K562 (cell line): ENCODE data around the gene CCDC124. TPM values are rescaled to one million over a fixed set of nuclear protein-coding genes. Genes with fewer than 3 reads are reported as not detected.

ENCODE experiments used
- polyA plus RNA-seq, 8 experiments: library from polyadenylated mRNA; depleted of rRNA in 4 of 8; stranded (reverse) in 5 of 8; unstranded in 3 of 8; fragments of >200 nt; fragmentation: Nextera tagmentation in 2 of 8; fragmentation: Illumina TruSeq in 1 of 8; extraction: Ambion mirVana in 2 of 8; extraction: Trizol in 1 of 8; gene quantifications; 2 replicates each; pipeline versions ENCODE4 v1.2.1 to v1.2.3, GENCODE V29; 2011 to 2014; ENCODE audit warnings: inconsistent platforms in 1 of 8, missing spikeins in 1 of 8
- small RNA-seq: library from RNA; depleted of rRNA; stranded (forward); fragments of <200 nt; gene quantifications from one replicate; pipeline ENCODE3, GENCODE V24; 2014
- total RNA-seq, 7 experiments: library from RNA; depleted of rRNA in 6 of 7; stranded (reverse); fragments of >200 nt in 6 of 7; fragmentation: Illumina TruSeq in 2 of 7; extraction: Trizol in 2 of 7; gene quantifications; 2 replicates each; pipeline versions ENCODE4 v1.2.1 to v1.2.3, GENCODE V29; 2011 to 2021; ENCODE audit warnings: low replicate concordance in 1 of 7

CCDC124 gene
- total and polyA plus RNA-seq, 9 of the 15 experiments (the other 6 are each of a cell fraction or from before 2014, with no cell fraction given): 5.8 to 234 (median 40.1) TPM

Small RNA genes within 50 kb of the gene (small RNA-seq; reads per million reads assigned to genes)
- not detected for gene RNA5SP468

Other genes starting within 250 kb of the CCDC124 start
Only the 7 nearest of the 14 such genes appear.
- not detected in 2 replicates for gene B3GNT3, start 137.9 kb upstream of the CCDC124 start, total RNA-seq (2014; rRNA removed)
- gene B3GNT3, start 137.9 kb upstream of the CCDC124 start, total RNA-seq (2014; rRNA removed; fragmentation: Illumina TruSeq; extraction: Trizol): not detected in 2 replicates
- 0.07 TPM in 1 of 2 replicates, not detected in the other for gene B3GNT3, start 137.9 kb upstream of the CCDC124 start, total RNA-seq (2015; rRNA removed; fragmentation: Illumina TruSeq; extraction: Trizol)
- gene B3GNT3, start 137.9 kb upstream of the CCDC124 start, total RNA-seq (2021): 0.11 TPM in 1 of 2 replicates, not detected in the other
- gene B3GNT3, start 137.9 kb upstream of the CCDC124 start, polyA plus RNA-seq (2011; rRNA removed): 0.03 and 0.06 TPM in 2 replicates
- gene B3GNT3, start 137.9 kb upstream of the CCDC124 start, polyA plus RNA-seq (2014; fragmentation: Illumina TruSeq; extraction: Trizol): 0.08 TPM in 1 of 2 replicates, not detected in the other
- gene B3GNT3, start 137.9 kb upstream of the CCDC124 start, polyA plus RNA-seq (2014; fragmentation: Nextera tagmentation; extraction: Ambion mirVana): not detected
- gene B3GNT3, start 137.9 kb upstream of the CCDC124 start, polyA plus RNA-seq (2014; rRNA removed): not detected in 2 replicates
- not detected in 2 replicates for gene INSL3, start 111.5 kb upstream of the CCDC124 start, total RNA-seq (2014; rRNA removed)
- not detected in 2 replicates for gene INSL3, start 111.5 kb upstream of the CCDC124 start, total RNA-seq (2014; rRNA removed; fragmentation: Illumina TruSeq; extraction: Trizol)
- gene INSL3, start 111.5 kb upstream of the CCDC124 start, total RNA-seq (2015; rRNA removed; fragmentation: Illumina TruSeq; extraction: Trizol): not detected in 2 replicates
- gene INSL3, start 111.5 kb upstream of the CCDC124 start, total RNA-seq (2021): not detected in 2 replicates
- not detected in 2 replicates for gene INSL3, start 111.5 kb upstream of the CCDC124 start, polyA plus RNA-seq (2011; rRNA removed)
- not detected in 2 replicates for gene INSL3, start 111.5 kb upstream of the CCDC124 start, polyA plus RNA-seq (2014; fragmentation: Illumina TruSeq; extraction: Trizol)
- gene INSL3, start 111.5 kb upstream of the CCDC124 start, polyA plus RNA-seq (2014; fragmentation: Nextera tagmentation; extraction: Ambion mirVana): not detected
- gene INSL3, start 111.5 kb upstream of the CCDC124 start, polyA plus RNA-seq (2014; rRNA removed): not detected in 2 replicates
- 0.12 and 0.14 TPM in 2 replicates for gene JAK3, start 85.0 kb upstream of the CCDC124 start, total RNA-seq (2014; rRNA removed)
- not detected in 2 replicates for gene JAK3, start 85.0 kb upstream of the CCDC124 start, total RNA-seq (2014; rRNA removed; fragmentation: Illumina TruSeq; extraction: Trizol)
- 0.04 TPM in 1 of 2 replicates, not detected in the other for gene JAK3, start 85.0 kb upstream of the CCDC124 start, total RNA-seq (2015; rRNA removed; fragmentation: Illumina TruSeq; extraction: Trizol)
- 0.18 and 0.47 TPM in 2 replicates for gene JAK3, start 85.0 kb upstream of the CCDC124 start, total RNA-seq (2021)
- 0.13 and 0.28 TPM in 2 replicates for gene JAK3, start 85.0 kb upstream of the CCDC124 start, polyA plus RNA-seq (2011; rRNA removed)
- gene JAK3, start 85.0 kb upstream of the CCDC124 start, polyA plus RNA-seq (2014; fragmentation: Illumina TruSeq; extraction: Trizol): 0.04 and 0.14 TPM in 2 replicates
- under 1 TPM; 0.01 to 0.07 TPM for gene JAK3, start 85.0 kb upstream of the CCDC124 start, polyA plus RNA-seq (2014; fragmentation: Nextera tagmentation; extraction: Ambion mirVana)
- gene JAK3, start 85.0 kb upstream of the CCDC124 start, polyA plus RNA-seq (2014; rRNA removed): 0.04 and 0.07 TPM in 2 replicates
- 2,735 and 3,133 TPM in 2 replicates for gene RPL18A, start 73.1 kb upstream of the CCDC124 start, total RNA-seq (2014; rRNA removed)
- gene RPL18A, start 73.1 kb upstream of the CCDC124 start, total RNA-seq (2014; rRNA removed; fragmentation: Illumina TruSeq; extraction: Trizol): 557 and 626 TPM in 2 replicates
- 1,801 and 1,895 TPM in 2 replicates for gene RPL18A, start 73.1 kb upstream of the CCDC124 start, total RNA-seq (2015; rRNA removed; fragmentation: Illumina TruSeq; extraction: Trizol)
- gene RPL18A, start 73.1 kb upstream of the CCDC124 start, total RNA-seq (2021): 2,882 and 3,018 TPM in 2 replicates
- 881 and 1,270 TPM in 2 replicates for gene RPL18A, start 73.1 kb upstream of the CCDC124 start, polyA plus RNA-seq (2011; rRNA removed)
- gene RPL18A, start 73.1 kb upstream of the CCDC124 start, polyA plus RNA-seq (2014; fragmentation: Illumina TruSeq; extraction: Trizol): 1,947 and 3,139 TPM in 2 replicates
- 1,000 to 10,000 TPM; 1,130 to 1,273 TPM for gene RPL18A, start 73.1 kb upstream of the CCDC124 start, polyA plus RNA-seq (2014; fragmentation: Nextera tagmentation; extraction: Ambion mirVana)
- gene RPL18A, start 73.1 kb upstream of the CCDC124 start, polyA plus RNA-seq (2014; rRNA removed): 2,069 and 2,216 TPM in 2 replicates
- gene SLC5A5, start 61.1 kb upstream of the CCDC124 start, total RNA-seq (2014; rRNA removed): 0.33 and 0.73 TPM in 2 replicates
- 0.13 and 0.18 TPM in 2 replicates for gene SLC5A5, start 61.1 kb upstream of the CCDC124 start, total RNA-seq (2014; rRNA removed; fragmentation: Illumina TruSeq; extraction: Trizol)
- gene SLC5A5, start 61.1 kb upstream of the CCDC124 start, total RNA-seq (2015; rRNA removed; fragmentation: Illumina TruSeq; extraction: Trizol): 0.11 and 0.29 TPM in 2 replicates
- gene SLC5A5, start 61.1 kb upstream of the CCDC124 start, total RNA-seq (2021): 0.25 and 0.29 TPM in 2 replicates
- gene SLC5A5, start 61.1 kb upstream of the CCDC124 start, polyA plus RNA-seq (2011; rRNA removed): 0.05 and 0.20 TPM in 2 replicates
- gene SLC5A5, start 61.1 kb upstream of the CCDC124 start, polyA plus RNA-seq (2014; fragmentation: Illumina TruSeq; extraction: Trizol): 0.21 and 0.29 TPM in 2 replicates
- under 1 TPM; 0.10 to 0.23 TPM for gene SLC5A5, start 61.1 kb upstream of the CCDC124 start, polyA plus RNA-seq (2014; fragmentation: Nextera tagmentation; extraction: Ambion mirVana)
- 0.09 and 0.38 TPM in 2 replicates for gene SLC5A5, start 61.1 kb upstream of the CCDC124 start, polyA plus RNA-seq (2014; rRNA removed)
- 1.4 and 5.2 TPM in 2 replicates for gene KCNN1, start 34.1 kb downstream of the CCDC124 start, total RNA-seq (2014; rRNA removed)
- 0.22 and 0.33 TPM in 2 replicates for gene KCNN1, start 34.1 kb downstream of the CCDC124 start, total RNA-seq (2014; rRNA removed; fragmentation: Illumina TruSeq; extraction: Trizol)
- gene KCNN1, start 34.1 kb downstream of the CCDC124 start, total RNA-seq (2015; rRNA removed; fragmentation: Illumina TruSeq; extraction: Trizol): 0.72 and 0.98 TPM in 2 replicates
- 4.7 and 6.2 TPM in 2 replicates for gene KCNN1, start 34.1 kb downstream of the CCDC124 start, total RNA-seq (2021)
- gene KCNN1, start 34.1 kb downstream of the CCDC124 start, polyA plus RNA-seq (2011; rRNA removed): 1.4 and 2.9 TPM in 2 replicates
- 0.25 and 1.1 TPM in 2 replicates for gene KCNN1, start 34.1 kb downstream of the CCDC124 start, polyA plus RNA-seq (2014; fragmentation: Illumina TruSeq; extraction: Trizol)
- under 1 TPM; 0.01 to 0.04 TPM for gene KCNN1, start 34.1 kb downstream of the CCDC124 start, polyA plus RNA-seq (2014; fragmentation: Nextera tagmentation; extraction: Ambion mirVana)
- 1.3 and 3.2 TPM in 2 replicates for gene KCNN1, start 34.1 kb downstream of the CCDC124 start, polyA plus RNA-seq (2014; rRNA removed)
- gene ARRDC2, start 75.2 kb downstream of the CCDC124 start, total RNA-seq (2014; rRNA removed): 25.6 and 25.9 TPM in 2 replicates
- 12.2 and 13.1 TPM in 2 replicates for gene ARRDC2, start 75.2 kb downstream of the CCDC124 start, total RNA-seq (2014; rRNA removed; fragmentation: Illumina TruSeq; extraction: Trizol)
- 16.0 and 16.1 TPM in 2 replicates for gene ARRDC2, start 75.2 kb downstream of the CCDC124 start, total RNA-seq (2015; rRNA removed; fragmentation: Illumina TruSeq; extraction: Trizol)
- 23.3 and 27.4 TPM in 2 replicates for gene ARRDC2, start 75.2 kb downstream of the CCDC124 start, total RNA-seq (2021)
- gene ARRDC2, start 75.2 kb downstream of the CCDC124 start, polyA plus RNA-seq (2011; rRNA removed): 11.5 and 15.2 TPM in 2 replicates
- 12.7 and 15.6 TPM in 2 replicates for gene ARRDC2, start 75.2 kb downstream of the CCDC124 start, polyA plus RNA-seq (2014; fragmentation: Illumina TruSeq; extraction: Trizol)
- 1 to 10 TPM; 1.9 to 2.7 TPM for gene ARRDC2, start 75.2 kb downstream of the CCDC124 start, polyA plus RNA-seq (2014; fragmentation: Nextera tagmentation; extraction: Ambion mirVana)
- 25.7 and 25.8 TPM in 2 replicates for gene ARRDC2, start 75.2 kb downstream of the CCDC124 start, polyA plus RNA-seq (2014; rRNA removed)